Activated CD4-positive, alpha-beta T cell treated with anti-CD3 and anti-CD28 coated beads, Interleukin-2, amount 10 ng/mL, durations not matched to agents 24 days and 14 days (primary cell): ENCODE data around the gene LINC01488. TPM values are rescaled to one million over a fixed set of nuclear protein-coding genes. Genes with fewer than 3 reads are reported as not detected.

Source experiments
- DNase-seq: peaks from one replicate; pipeline ENCODE4 v3.0.0; 2022
- H3K27ac Mint-ChIP-seq: one replicate; pipeline ENCODE4 v1.8.0; 2022; ENCODE audit warnings: mild to moderate bottlenecking, mixed read lengths
- H3K27me3 Mint-ChIP-seq: one replicate; pipeline ENCODE4 v1.8.0; 2022; ENCODE audit warnings: mixed read lengths
- H3K36me3 Mint-ChIP-seq: one replicate; pipeline ENCODE4 v1.8.0; 2022; ENCODE audit warnings: low read depth, mild to moderate bottlenecking, mixed read lengths
- H3K4me1 Mint-ChIP-seq: one replicate; pipeline ENCODE4 v1.8.0; 2021; ENCODE audit warnings: mixed read lengths
- H3K4me3 Mint-ChIP-seq: one replicate; pipeline ENCODE4 v1.8.0; 2022; ENCODE audit warnings: mild to moderate bottlenecking, moderate library complexity, mixed read lengths
- H3K9me3 Mint-ChIP-seq: one replicate; pipeline ENCODE4 v1.8.0; 2021; ENCODE audit warnings: mixed read lengths
- intact Hi-C: fragments of 100-400 bp; cut with micrococcal nuclease; formaldehyde crosslinking; loops from one replicate; pipeline ENCODE4 v1.15.1; 2023
- total RNA-seq: library from RNA; stranded (reverse); gene quantifications from 2 replicates; pipeline ENCODE4 v1.2.3, GENCODE V29; 2022

LINC01488 gene
- total RNA-seq, 1 donor from 2014 or later, result not detected

DNA sequence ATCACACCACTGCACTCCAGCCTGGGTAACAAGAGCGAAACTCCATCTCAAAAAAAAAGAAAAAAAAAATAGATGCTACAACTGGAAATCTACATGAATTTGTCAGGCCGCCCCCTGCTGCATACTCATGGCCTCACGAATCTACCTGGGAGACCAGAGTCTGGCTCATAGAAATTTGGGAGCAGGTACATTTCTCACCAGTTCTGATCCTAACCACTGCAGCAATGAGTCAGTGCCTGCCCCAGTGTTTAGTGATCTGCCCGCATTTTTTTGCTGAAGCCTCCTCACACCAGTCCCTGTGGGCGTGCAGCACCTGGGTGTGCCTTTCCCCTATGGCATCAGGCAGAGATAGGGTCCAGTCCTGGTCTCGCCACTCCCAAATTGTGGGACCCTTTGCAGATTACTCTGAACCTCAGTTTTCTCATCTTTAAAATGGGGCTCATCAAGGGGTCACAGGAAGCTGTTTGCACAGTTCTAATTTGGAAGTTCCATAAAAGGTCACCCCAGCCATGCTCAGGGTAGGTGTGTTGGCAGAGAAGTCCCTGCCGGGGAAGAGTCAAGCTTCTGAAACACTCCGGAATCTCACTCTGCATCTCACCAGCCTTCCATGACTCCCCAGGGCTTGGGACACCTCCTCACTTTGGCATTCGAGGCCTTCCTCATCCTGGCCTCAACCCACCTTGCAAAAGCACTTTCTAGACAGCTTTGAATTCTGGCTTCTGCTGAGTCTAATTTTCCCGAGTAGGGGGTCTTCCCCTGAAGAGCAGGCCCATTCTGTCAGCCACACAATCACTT is 39.3 kb upstream of the LINC01488 start:
- intact Hi-C loops, result loop anchor here (2.0 to 10.0 kb wide), 5 partner anchors 103 to 320 kb away; partner anchors contain the start of gene CCND1
- DNase-seq, result no peak
- Mint-ChIP-seq H3K36me3 (no peaks in the 10 kb centered on the region), H3K27me3 (peaks cover 6% of the 10 kb centered on the region), H3K27ac (no peak overlapping the region), H3K4me3 (no peak overlapping the region), H3K4me1 (peaks cover 11% of the 10 kb centered on the region), H3K9me3 (no peaks in the 10 kb centered on the region)

DNA sequence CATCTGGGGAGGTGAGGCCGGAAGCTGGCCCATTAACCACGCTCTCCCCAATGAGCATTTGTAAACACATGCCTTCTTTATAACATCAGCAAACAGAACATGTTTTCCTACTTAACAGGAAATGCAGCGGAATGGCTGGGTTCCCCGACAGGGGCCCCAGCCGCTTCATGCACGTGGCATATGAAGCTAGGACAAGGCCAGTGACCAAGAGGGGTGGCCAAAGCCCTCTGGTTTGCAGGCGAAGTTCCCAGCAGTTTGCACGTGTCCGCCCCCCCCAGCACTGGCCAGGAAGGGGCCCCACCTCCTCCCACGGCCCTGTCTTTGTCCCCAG is 38.7 kb upstream of the LINC01488 start:
- Mint-ChIP-seq H3K4me1 (peaks cover 11% of the 10 kb centered on the region), H3K36me3 (no peaks in the 10 kb centered on the region), H3K27me3 (peaks cover 8% of the 10 kb centered on the region), H3K27ac (no peak overlapping the region), H3K4me3 (no peak overlapping the region), H3K9me3 (no peaks in the 10 kb centered on the region)
- DNase-seq, result no peak
- intact Hi-C loops, result loop anchor here (2.0 to 10.0 kb wide), 5 partner anchors 102 to 320 kb away; partner anchors contain the start of gene CCND1

DNA sequence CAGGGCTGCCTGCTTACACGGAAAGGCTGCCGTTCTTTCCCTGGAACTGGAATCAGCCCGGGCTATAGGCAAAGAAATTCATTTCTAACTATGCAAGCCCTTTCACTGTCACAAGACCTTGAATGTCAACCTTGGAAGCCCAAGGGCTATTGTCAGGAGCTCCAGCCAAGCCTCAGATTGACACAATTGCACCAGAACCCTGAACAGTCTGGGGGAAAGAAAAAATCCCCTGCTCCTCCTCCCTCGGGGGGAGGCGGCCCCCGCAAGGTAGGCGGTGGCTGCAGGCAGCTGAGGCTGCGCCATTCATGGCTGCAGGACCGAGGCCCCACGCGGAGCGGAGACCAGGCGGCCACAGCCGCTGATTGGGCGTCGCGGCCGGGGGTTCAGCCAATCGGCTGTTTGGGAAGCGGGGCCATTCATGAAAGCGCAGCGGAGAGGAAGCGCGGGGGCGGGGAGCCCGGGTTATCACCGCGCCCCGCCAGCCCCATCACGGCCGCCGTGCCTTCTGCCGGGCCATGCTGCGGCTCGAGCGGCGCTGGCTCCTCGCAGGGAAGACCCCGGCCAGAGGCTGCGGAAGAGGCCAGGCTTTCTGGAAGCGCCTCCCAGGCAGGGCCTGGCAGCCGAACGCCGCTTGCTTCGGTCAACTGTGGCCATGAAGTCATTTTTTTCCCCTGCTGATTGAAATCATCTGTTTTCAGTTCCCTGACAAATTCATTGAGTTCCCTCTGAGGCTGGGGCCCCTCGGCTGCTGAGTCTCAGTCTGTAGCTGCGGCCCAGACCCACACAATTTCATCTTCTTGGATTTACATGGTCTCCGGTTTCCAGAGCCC is 38.1 kb upstream of the LINC01488 start:
- peak overlapping the region; percentile 60 for H3K27ac Mint-ChIP-seq
- peak; percentile 92 for DNase-seq
- no peaks in the 10 kb centered on the region for H3K9me3 Mint-ChIP-seq

DNA sequence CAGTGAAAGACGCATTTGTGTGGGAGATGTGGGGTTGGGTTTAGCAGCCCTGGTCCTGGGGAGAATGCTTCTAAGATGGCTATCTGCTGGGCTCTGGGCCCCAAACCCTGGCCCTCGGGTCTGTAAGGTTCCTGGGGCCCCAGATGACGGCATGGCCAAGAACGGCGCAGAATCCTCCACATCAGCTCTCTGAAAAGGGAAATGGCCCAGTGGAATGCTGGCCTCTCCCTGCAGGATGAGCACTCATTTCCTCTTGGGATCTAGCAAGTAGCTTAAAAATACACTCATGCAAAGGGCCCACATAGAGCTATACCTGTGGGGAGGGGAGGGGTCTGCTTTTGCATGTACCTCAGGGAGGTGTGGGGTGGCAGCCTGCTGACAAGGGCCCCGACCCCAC is 37.5 kb upstream of the LINC01488 start:
- peak overlapping the region; percentile 60 for H3K27ac Mint-ChIP-seq

More for the DNA sequence above, 38.1 kb upstream of the LINC01488 start:
- peaks cover 11% of the 10 kb centered on the region for H3K4me1 Mint-ChIP-seq
- peaks cover 13% of the 10 kb centered on the region for H3K27me3 Mint-ChIP-seq
- intact Hi-C loops, result loop anchor here (2.0 to 10.0 kb wide), 5 partner anchors 101 to 321 kb away; partner anchors contain the start of gene CCND1
- H3K4me3 Mint-ChIP-seq, result peak overlapping the region; percentile 72
- no peaks in the 10 kb centered on the region for H3K36me3 Mint-ChIP-seq

DNA sequence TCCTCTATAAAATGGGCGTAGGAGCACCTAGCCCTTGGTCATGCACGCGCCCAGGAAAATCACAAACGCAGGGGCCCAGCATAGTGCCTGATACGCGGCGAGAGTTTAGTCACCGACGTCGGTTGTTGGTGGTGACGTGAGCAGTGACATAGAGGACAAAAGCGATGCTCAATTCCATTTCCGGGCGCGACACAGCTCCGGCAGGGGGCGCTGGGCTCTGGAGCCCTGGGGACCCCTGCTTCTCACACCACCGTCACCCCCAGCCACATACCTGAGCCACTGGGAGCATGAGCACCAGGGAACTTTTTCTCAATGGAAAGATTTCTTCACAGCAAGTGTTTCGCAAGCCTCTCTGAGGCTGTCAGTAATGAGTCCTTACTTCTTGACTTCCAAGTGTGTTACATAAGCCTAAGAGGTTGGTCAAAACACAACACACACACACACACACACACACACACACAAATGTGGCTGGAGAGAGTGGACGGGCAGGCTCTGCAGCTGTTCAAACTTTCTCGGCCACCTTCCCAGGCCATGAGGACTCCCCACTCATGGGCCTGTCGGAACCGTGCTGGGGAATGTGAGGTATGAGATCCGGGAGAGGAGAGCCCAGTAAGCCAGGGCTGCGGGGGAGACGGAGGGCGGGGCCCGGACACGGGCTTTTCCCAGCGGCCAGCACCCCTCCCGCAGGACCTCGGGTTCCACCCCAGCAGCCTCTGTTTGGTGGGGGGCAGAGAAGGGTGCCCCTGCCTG is 36.9 kb upstream of the LINC01488 start:
- Mint-ChIP-seq H3K4me3 (no peak overlapping the region), H3K9me3 (no peaks in the 10 kb centered on the region), H3K27me3 (peaks cover 15% of the 10 kb centered on the region), H3K27ac (no peak overlapping the region), H3K4me1 (peaks cover 11% of the 10 kb centered on the region), H3K36me3 (no peaks in the 10 kb centered on the region)
- no peak for DNase-seq
- intact Hi-C loops, result loop anchor here (5.0 to 10.0 kb wide), 4 partner anchors 100 to 322 kb away; partner anchors contain the start of gene CCND1

More for the DNA sequence above, 37.5 kb upstream of the LINC01488 start:
- no peaks in the 10 kb centered on the region for H3K36me3 Mint-ChIP-seq
- peaks cover 11% of the 10 kb centered on the region for H3K4me1 Mint-ChIP-seq
- peaks cover 15% of the 10 kb centered on the region for H3K27me3 Mint-ChIP-seq
- DNase-seq, result no peak
- H3K4me3 Mint-ChIP-seq, result peak overlapping the region; percentile 72
- no peaks in the 10 kb centered on the region for H3K9me3 Mint-ChIP-seq
- intact Hi-C loops, result loop anchor here (2.0 to 10.0 kb wide), 5 partner anchors 101 to 322 kb away; partner anchors contain the start of gene CCND1

DNA sequence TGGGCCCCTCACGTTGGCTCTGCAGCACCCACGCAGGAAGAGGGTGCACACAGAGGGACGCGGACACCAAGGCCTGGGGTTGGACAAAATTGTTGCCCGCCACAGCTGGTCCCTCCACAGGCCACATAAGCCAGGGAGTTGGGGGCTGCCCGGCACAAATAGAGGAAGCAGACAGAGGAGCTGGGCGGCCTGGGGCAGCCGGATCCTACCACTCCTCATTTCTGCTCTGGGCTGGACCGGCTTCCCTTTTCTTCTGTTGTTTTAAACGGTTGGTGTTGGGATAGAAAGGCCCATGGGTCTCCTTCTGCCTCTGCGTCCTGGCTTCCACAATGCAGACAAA is 36.4 kb upstream of the LINC01488 start:
- H3K4me3 Mint-ChIP-seq, result no peak overlapping the region
- H3K4me1 Mint-ChIP-seq, result peaks cover 11% of the 10 kb centered on the region
- no peaks in the 10 kb centered on the region for H3K36me3 Mint-ChIP-seq
- no peak for DNase-seq
- intact Hi-C loops, result loop anchor here (10.0 kb wide), 1 partner anchor 100 kb away; no protein-coding TSS in a partner anchor
- no peak overlapping the region for H3K27ac Mint-ChIP-seq
- H3K27me3 Mint-ChIP-seq, result peaks cover 14% of the 10 kb centered on the region
- no peaks in the 10 kb centered on the region for H3K9me3 Mint-ChIP-seq

DNA sequence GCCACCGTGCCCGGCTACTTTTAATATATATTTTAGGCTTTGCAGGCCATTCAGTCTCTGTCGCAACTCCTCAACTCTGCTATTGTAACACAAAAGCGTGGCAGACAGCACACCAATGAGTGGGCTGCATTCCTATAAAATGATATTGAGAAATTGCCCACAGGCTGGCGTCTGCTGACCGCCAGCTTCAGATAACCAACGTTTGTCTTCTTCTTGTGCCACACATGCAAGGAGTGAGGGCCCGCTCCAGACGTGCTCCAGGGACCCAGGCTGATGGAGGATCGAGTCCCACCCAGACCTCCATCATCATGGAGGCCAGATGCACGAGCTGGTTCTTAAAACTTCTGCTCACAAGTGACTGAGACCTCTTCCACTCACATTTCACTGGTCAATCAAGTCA is 35.4 kb upstream of the LINC01488 start:
- Mint-ChIP-seq H3K27me3 (peaks cover 16% of the 10 kb centered on the region), H3K27ac (no peak overlapping the region), H3K36me3 (no peaks in the 10 kb centered on the region), H3K4me1 (peaks cover 11% of the 10 kb centered on the region), H3K4me3 (no peak overlapping the region), H3K9me3 (peaks cover 3% of the 10 kb centered on the region)
- intact Hi-C loops, result loop anchor here (10.0 kb wide), 1 partner anchor 99 kb away; no protein-coding TSS in a partner anchor
- no peak for DNase-seq

DNA sequence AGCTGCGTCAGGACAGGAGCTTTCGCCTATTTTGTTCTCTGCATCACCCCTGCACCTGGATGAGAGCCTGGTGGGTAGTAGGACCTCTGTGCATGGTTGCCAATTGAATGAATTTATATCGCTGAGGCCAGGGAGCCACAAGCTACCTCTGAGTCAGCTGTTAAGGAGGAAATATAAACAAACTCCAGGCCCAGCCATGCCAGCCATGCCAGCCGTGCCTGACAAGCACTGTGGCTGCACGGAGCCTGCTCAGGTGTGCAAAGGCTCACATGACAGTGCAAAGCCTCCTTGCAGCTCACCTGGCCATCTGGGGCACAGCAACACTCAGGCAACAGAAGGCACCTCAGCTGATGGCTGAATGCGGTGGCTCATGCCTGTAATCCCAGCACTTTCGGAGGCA is 33.7 kb upstream of the LINC01488 start:
- Mint-ChIP-seq H3K27ac (no peak overlapping the region), H3K9me3 (peaks cover 6% of the 10 kb centered on the region), H3K4me3 (no peak overlapping the region), H3K36me3 (no peaks in the 10 kb centered on the region), H3K4me1 (peaks cover 6% of the 10 kb centered on the region), H3K27me3 (peaks cover 19% of the 10 kb centered on the region)
- no peak for DNase-seq
- intact Hi-C loops, result loop anchor here (10.0 kb wide), 1 partner anchor 97 kb away; no protein-coding TSS in a partner anchor

DNA sequence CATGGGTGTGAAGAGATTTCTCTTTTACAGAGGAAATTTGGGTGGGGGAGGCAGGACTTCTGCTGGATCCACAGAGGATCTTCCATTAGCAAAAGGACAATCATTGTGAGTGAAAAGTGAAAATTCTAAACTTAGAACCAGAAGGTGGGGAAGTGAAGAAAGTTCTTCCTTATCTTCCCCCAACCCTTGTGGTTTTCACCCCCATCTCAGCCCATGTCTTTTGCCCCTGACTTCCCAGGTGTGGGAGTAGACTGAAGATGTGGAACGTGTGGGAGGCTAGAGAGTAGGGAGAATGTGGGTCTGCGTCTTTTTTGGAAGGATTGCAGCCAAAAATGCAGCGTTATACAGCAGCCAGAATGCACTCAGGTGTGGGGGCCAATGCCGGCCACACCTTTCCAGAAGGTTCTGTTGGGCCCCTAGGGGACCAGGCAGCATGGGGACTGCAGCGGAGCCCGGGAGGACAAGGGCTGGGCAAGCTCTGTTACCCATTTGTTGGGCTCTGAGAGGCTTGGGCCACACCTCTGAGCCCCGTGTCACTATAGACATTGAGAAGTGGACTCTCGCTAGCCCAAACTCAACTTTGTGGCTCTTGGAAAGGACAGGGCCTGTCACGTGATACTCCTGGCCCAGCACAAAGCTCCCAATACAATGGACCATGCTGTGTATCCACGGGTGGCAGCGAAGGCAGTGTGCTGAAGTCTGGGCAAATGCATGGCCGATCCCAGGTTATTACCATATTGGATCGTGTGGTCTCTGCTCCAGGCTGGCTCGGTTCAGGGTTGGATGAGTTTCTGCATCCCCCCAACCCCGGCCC is 32.8 kb upstream of the LINC01488 start:
- intact Hi-C loops, result loop anchor here (10.0 kb wide), 1 partner anchor 96 kb away; no protein-coding TSS in a partner anchor
- no peaks in the 10 kb centered on the region for H3K36me3 Mint-ChIP-seq
- DNase-seq, result no peak
- H3K27ac Mint-ChIP-seq, result no peak overlapping the region
- no peak overlapping the region for H3K4me3 Mint-ChIP-seq
- peaks cover 5% of the 10 kb centered on the region for H3K4me1 Mint-ChIP-seq
- peaks cover 6% of the 10 kb centered on the region for H3K9me3 Mint-ChIP-seq
- peaks cover 19% of the 10 kb centered on the region for H3K27me3 Mint-ChIP-seq

DNA sequence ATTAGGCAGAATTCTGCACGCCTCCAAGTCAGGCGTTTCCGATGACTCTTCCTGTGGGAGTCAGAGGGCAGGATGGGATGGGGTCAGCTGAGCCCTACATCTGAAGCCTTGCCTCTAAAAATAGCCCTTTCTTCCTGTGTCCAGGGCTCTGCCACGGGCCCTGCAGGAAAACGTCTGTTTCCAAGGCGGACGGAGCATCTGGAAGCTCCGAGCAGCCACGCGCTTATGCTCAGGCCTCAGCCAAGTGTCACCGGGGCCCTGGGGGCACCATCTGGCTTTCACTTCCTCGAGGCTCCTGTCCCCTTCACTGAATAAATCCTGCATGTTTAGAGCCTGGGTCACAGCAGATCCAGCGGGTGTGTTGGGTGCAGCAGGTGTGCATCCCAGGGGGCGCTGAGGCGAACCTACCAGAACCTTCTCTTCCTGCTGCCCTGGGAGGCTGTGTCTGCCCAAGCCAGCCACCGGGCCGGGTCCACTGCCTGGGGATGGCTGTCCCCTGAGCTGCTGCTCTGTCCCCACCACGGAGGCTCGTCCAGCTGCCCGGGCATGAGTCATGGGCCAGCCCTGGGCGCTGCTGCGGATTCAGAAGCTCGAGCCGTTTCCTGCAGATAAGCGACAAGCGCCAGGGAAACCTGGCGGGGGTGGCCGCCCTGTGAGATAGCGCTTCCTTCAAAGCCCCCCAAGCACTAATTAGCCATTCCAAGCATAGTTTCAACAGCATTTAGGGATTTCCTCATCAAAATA is 32.0 kb upstream of the LINC01488 start:
- H3K27ac Mint-ChIP-seq, result no peak overlapping the region
- intact Hi-C loops, result loop anchor here (10.0 kb wide), 1 partner anchor 95 kb away; no protein-coding TSS in a partner anchor
- no peaks in the 10 kb centered on the region for H3K36me3 Mint-ChIP-seq
- no peaks in the 10 kb centered on the region for H3K4me1 Mint-ChIP-seq
- no peak overlapping the region for H3K4me3 Mint-ChIP-seq
- H3K9me3 Mint-ChIP-seq, result peaks cover 6% of the 10 kb centered on the region
- no peak for DNase-seq
- peaks cover 19% of the 10 kb centered on the region for H3K27me3 Mint-ChIP-seq

DNA sequence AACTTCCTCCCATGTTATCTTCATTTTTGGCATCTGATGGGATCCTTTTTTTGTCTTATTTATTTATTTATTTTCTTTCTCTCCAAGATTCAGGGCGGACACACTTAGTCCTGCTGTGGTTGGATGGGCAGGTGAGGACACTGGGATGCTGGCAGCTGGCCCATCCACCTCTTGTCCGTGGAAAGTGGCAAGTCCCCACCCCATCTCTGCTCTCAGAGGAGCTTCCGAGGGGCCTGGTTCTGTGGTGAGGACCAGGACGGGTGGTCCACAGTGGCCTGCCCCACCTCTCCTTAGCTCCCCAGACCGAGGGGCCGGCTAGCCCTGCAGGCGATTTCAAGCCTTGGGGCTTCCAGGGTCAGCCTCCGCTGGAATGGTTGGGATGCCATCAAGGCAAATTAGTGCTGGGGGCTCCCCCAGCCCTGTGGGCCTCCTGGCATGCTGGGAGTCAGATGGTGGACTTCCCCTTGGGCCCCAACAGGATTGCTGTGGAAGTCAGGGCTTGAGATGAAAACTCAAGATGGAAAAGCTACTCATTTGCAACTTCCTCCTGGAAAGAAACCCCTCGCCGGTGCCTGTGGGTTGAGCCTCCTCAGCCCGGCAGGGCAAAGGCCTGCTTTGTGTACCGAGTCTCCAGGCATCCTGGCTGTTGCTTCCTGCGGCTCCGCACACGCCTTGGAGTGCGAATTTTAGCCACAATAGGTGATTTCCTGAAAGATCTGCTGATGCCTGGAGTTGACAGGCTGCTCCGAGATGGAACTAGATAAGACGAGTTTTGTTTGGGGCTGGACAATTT is 31.2 kb upstream of the LINC01488 start:
- peaks cover 6% of the 10 kb centered on the region for H3K9me3 Mint-ChIP-seq
- H3K4me3 Mint-ChIP-seq, result no peak overlapping the region
- no peak for DNase-seq
- no peak overlapping the region for H3K27ac Mint-ChIP-seq
- no peaks in the 10 kb centered on the region for H3K36me3 Mint-ChIP-seq
- intact Hi-C loops, result no loop called here
- H3K27me3 Mint-ChIP-seq, result peaks cover 19% of the 10 kb centered on the region
- no peaks in the 10 kb centered on the region for H3K4me1 Mint-ChIP-seq

DNA sequence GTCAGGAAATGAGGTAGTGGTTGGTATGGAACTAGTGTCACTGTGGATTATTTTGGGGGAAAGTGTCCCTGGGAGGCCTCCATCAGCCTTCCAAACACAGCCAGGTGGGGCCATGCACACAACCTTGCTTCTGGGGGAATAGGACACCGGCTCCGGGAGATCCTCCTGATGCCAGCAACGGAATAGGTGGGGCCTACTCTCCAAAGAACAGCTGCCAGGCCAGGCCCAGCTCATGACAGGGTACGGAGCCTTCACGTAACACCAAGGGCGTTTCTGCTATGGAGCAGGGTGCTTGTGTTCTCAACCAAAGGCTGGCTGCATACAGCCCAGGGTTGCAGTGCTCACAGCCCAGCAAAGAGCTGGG is 30.6 kb upstream of the LINC01488 start:
- peaks cover 19% of the 10 kb centered on the region for H3K27me3 Mint-ChIP-seq
- no peak overlapping the region for H3K27ac Mint-ChIP-seq
- H3K9me3 Mint-ChIP-seq, result peaks cover 6% of the 10 kb centered on the region
- no peak for DNase-seq
- H3K4me3 Mint-ChIP-seq, result no peak overlapping the region
- H3K4me1 Mint-ChIP-seq, result no peaks in the 10 kb centered on the region
- intact Hi-C loops, result no loop called here
- no peaks in the 10 kb centered on the region for H3K36me3 Mint-ChIP-seq
